Endometrium (tissue), 2 donors: ENCODE results near the gene LRRK1.

Experiments used
- FAIRE-seq: peaks from 2 replicates; lab custom pipeline; 2012; peaks lifted over from hg19 to GRCh38; lab: Jason Lieb, UNC
- donor health status: control.
- donor health status: control.

The LRRK1 gene

GRCh38 chr15:100981086-100981485 lies 61.9 kb downstream of the LRRK1 start:
- no peak for FAIRE-seq

- FAIRE-seq, result no peak
These were observed 64.1 kb downstream of the LRRK1 start for GRCh38 chr15:100983221-100983620.

DNA sequence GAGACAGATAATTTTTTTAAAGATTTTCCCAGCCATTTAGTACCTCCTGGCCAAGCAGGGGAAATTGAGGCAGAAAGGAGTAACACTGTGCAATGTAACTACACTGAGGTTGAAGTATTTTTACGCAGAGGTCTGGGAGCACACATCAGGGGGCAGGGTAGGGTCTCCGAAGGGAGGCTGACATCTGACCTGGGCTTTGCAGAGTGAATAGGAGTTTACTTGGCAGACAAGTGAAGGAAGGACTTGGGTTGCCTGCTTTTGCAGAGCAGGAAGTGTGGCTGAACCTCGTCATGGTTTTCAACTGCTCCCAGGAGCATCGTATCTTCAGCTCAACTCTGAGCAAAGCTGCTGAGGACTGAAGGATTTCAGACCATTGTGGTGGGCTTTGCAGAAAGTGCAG lies 66.2 kb downstream of the LRRK1 start:
- no peak for FAIRE-seq

DNA sequence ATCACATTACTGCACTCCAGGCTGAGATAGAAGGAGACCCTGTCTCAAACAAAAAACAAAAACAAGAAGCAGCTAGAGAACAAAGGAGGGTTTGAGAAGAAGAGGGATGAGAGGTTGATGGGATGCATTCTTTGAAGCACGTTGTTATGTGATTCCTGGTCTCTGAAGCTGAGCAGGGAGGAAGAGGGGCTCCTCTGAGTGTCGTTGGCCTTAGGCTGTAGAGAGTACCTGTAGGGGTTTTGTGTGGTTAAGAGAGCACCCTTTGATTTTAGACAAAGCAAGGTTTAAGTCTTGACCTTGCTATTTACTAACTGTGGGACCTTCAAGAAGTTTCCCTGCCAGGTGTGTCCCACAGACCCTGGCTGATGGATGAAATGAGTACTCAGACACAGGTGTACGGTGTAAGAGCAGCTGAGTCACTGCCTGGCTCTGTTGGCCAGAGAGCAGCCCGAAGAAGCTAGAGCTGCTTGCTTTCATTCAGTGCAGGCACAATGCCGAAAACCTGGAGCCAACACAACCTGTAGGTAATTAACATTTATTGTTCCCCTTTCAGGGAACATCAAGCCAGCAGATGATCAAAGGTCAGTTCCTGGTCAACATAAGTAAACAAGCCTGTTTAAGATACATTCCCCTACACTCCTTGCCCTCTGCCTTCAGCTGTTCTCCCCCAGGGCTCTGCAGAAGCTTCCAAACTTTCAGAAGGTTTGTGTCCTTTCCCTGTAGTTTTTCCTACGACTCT lies 67.2 kb downstream of the LRRK1 start:
- no peak for FAIRE-seq

GRCh38 chr15:100987143-100987542 lies 68.0 kb downstream of the LRRK1 start:
- FAIRE-seq, result no peak

DNA sequence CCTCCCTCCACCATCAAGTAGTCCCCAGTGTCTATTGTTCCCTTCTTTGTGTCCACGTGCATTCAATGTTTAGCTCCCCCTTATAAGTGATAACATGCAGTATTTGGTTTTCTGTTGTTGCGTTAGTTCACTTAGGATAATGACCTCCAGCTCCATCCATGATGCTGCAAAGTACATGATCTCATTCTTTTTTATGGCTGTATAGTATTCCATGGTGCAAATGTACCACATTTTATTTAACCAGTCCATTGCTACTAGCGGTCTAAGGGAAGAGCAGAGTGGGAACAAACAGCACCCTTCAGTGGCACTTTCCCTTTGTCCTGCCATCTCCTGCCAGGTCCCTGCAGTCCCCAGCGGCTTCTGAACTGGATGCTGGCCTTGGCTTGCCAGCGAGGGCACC lies 69.1 kb downstream of the LRRK1 start:
- FAIRE-seq, result no peak

DNA sequence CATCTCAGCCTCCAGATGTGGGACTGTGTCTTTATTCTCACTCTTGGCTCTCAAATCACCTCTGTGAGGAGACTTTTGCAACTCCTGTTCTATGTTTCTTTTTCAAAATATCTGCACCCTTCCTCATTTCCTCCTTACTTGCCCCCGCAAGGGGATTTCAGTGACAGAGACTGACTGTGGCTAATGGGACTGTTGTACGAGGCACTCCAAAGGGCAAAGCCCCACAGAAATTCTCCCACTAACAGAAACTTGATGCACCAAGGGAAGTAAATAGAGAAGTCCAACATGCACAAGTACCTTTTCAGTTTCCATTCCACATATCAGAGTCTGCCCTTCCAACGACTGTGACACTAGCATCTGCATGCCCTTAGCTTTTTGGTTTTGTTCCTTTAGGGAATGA lies 69.7 kb downstream of the LRRK1 start:
- no peak for FAIRE-seq

DNA sequence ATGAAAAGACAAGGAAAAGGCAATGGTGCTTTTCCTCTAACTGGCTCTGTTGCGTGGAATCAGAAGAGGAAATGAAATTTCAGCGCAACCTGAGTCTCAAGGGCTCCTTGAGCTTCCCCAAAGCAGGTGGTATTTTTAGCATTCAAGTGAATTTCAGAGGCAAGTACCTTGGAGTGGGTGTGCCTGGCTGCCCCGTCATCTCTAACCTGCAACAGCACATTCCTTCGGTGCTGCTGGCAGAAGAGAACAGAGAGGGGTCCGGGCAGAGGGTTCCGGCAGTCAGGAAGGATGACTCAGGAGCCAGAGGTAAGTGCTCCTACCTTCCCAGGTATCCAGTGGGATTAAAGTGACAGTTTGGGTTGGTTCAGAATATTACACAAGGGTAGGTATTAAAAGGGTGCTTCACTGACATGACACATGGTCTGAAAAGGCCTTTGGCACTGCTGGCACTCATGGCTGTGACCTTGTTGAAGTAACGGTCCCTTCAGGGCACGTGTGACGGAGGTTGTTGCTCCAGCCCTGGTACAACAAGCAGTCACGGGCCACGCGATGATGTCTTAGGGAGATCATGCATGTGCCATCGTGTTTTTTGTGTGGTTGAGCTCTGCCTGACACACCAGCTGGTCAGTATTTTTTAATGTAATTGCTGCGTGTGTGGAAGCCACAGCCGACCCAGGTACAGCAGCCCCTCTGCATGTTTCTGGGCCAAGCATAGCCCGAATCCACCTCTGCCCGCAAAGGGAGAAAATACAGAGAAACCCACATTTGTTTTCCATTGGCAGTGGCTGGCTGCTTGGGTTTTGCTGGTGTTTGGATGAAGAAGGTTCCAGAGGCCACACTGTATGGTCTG lies 75.7 kb downstream of the LRRK1 start:
- no peak for FAIRE-seq

- FAIRE-seq, result no peak
These were observed 76.6 kb downstream of the LRRK1 start for GRCh38 chr15:100995471-100996430.

DNA sequence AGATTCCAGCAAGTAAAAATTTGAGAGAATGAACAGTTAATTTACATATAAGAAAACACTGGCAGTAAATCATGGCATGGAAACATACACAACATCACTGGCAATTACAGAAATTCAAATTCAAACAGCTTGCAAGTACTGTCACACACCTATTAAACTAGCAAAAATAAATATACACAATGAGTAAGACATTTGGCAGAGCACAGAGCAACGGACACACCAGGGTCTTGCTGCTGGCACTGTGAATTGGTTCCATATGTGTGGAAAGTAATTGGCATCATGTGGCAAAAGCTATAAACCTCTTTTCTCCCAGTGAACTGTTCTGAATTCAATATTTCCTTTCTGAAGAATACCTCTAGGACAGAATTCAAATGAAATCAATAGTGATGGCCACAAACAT lies 78.3 kb downstream of the LRRK1 start:
- FAIRE-seq, result no peak

- FAIRE-seq, result no peak
These were observed 79.5 kb downstream of the LRRK1 start for GRCh38 chr15:100998630-100999029.

- FAIRE-seq, result peak; percentile 31
These were observed 80.2 kb downstream of the LRRK1 start for GRCh38 chr15:100999369-100999768.

GRCh38 chr15:101000271-101000681 lies 81.1 kb downstream of the LRRK1 start:
- no peak for FAIRE-seq

- no peak for FAIRE-seq
These were observed 81.9 kb downstream of the LRRK1 start for GRCh38 chr15:101001056-101001455.

GRCh38 chr15:101001796-101002195 lies 82.6 kb downstream of the LRRK1 start:
- FAIRE-seq, result no peak

DNA sequence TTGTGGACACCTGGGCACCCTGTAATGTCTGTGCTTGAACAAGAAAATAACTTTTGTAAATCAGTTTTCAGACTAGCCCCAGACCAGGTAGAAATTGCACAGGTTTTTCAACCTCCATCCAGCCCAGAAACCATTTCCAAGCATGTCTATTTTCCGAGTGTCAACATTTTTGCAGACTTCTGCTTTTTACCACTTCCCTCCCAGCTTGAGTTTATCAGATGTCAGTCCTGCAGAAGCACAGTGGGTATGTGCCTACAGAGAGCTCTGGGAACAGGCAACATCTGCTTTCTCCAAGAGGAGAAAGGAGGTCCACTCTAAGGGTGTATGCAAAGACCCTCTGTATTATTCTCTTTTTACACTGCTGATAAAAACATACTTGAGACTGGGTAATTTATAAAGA lies 83.9 kb downstream of the LRRK1 start:
- no peak for FAIRE-seq

DNA sequence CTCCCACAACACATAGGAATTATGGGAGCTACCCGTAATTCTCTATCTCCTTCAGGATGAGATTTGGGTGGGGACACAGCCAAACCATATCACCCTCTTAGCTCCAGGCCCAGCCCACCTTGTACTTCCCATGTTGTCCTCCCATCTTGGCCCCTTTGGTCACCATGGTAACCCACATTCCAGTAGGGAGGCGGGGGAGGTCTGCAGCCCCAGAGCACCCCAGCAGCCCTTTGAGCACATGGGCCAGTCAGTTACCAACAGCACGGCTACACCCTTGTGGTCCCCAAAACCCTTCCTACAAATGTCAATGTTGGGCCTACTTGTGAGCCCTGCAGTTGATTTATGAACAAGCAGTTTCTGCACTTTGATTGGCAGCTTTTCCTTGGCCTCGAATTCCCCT lies 84.5 kb downstream of the LRRK1 start:
- FAIRE-seq, result no peak

GRCh38 chr15:101004500-101004899 lies 85.3 kb downstream of the LRRK1 start:
- no peak for FAIRE-seq

- FAIRE-seq, result no peak
These were observed 86.0 kb downstream of the LRRK1 start for GRCh38 chr15:101004986-101005747.

DNA sequence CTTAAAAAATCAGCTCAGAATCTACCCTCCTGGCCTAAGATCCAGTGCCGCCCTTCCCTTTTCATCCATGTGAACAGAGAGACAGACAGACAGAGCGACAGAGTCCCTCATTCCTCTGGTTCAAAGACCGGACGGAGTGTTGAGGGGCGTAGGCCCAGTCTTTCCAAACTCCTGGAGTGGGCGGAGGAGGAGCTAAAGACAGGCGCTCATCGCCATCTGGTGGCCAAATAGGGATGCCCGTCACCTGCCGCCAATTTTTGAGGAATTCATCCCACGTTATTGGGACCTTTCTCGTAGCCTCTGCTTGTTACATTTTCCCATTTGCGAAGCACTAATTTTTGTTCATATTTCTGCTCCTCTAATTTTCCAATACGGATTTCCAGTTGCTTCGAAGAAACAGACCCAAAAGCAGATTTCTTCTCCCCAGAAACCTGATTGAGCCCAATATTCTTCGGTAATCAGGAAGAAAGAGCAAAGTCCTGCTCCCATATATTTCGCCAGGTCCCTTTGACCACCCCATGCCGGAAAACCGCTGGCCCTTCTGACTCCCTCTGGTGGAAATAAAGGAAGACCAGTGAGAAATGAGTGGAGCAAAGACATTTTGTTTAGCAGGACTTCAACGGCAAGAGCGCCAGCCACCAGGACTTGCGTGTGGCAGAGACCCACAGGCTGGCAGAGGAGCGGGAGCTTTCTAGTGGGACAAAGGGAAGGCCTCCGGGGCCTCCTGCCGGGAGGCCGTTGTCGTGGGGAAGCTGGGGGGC lies 88.0 kb downstream of the LRRK1 start:
- peak; percentile 78 for FAIRE-seq
